Ecto neural progenitor cell (in vitro differentiated cells): ENCODE data around the gene MKRN2OS.

Source experiments
- DNase-seq: peaks from one replicate; pipeline ENCODE4 v3.0.0-alpha.2; 2018; ENCODE audit warnings: low spot score

Gene MKRN2OS

GRCh38 chr3:12513694-12514446 is 31.4 kb downstream of the MKRN2OS start:
- no peak for DNase-seq

- no peak for DNase-seq
Observed at GRCh38 chr3:12512534-12513118, 32.7 kb downstream of the MKRN2OS start.

- DNase-seq, result no peak
Observed at GRCh38 chr3:12509466-12509865, 35.8 kb downstream of the MKRN2OS start.

- DNase-seq, result no peak
Observed at GRCh38 chr3:12508291-12508700, 37.0 kb downstream of the MKRN2OS start.

- no peak for DNase-seq
Observed at GRCh38 chr3:12507591-12508281, 37.6 kb downstream of the MKRN2OS start.

- no peak for DNase-seq
Observed at GRCh38 chr3:12506201-12506709, 39.0 kb downstream of the MKRN2OS start.

GRCh38 chr3:12503126-12503957 is 42.0 kb downstream of the MKRN2OS start:
- DNase-seq, result no peak

- DNase-seq, result no peak
Observed at GRCh38 chr3:12501360-12502020, 43.8 kb downstream of the MKRN2OS start.

GRCh38 chr3:12499474-12499873 is 45.8 kb downstream of the MKRN2OS start:
- DNase-seq, result no peak

GRCh38 chr3:12496453-12496761 is 48.9 kb downstream of the MKRN2OS start:
- DNase-seq, result no peak

- DNase-seq, result no peak
Observed at GRCh38 chr3:12495749-12496452, 49.4 kb downstream of the MKRN2OS start.

GRCh38 chr3:12490547-12490946 is 54.8 kb downstream of the MKRN2OS start:
- DNase-seq, result no peak

GRCh38 chr3:12489832-12490231 is 55.5 kb downstream of the MKRN2OS start:
- DNase-seq, result no peak
